HFF-Myc (cell line): ENCODE measurements around the gene IRF8.

Source experiments
- DNase-seq: peaks from one replicate; pipeline ENCODE4 v3.0.0-alpha.2; 2011; ENCODE audit warnings: low read depth; ENCODE audit errors: extremely low read depth
- H3K4me3 ChIP-seq: replicated peaks from 2 replicates; pipeline ENCODE4 v1.5.1; 2011; ENCODE audit warnings: low read depth, mild to moderate bottlenecking, control low read depth, low read length
- CTCF ChIP-seq: IDR thresholded peaks from 2 replicates; pipeline ENCODE4 v1.5.1; 2012; ENCODE audit warnings: mild to moderate bottlenecking, low read depth, low read length, control low read depth; ENCODE audit errors: missing control alignments

Gene IRF8

GRCh38 chr16:85965125-85965524, 66.2 kb downstream of the IRF8 start:
- no peak for TF ChIP-seq CTCF

GRCh38 chr16:85967111-85967510, 68.1 kb downstream of the IRF8 start:
- no peak for TF ChIP-seq CTCF
- no peak overlapping the region for H3K4me3 ChIP-seq
- no peak for DNase-seq

More at GRCh38 chr16:85965125-85965524, 66.2 kb downstream of the IRF8 start:
- no peak for DNase-seq
- H3K4me3 ChIP-seq, result no peak overlapping the region

- no peak for DNase-seq
- H3K4me3 ChIP-seq, result no peak overlapping the region
- no peak for TF ChIP-seq CTCF
Observed at GRCh38 chr16:85968041-85968920, 69.3 kb downstream of the IRF8 start.

- no peak for DNase-seq
- no peak overlapping the region for H3K4me3 ChIP-seq
- no peak for TF ChIP-seq CTCF
Observed at GRCh38 chr16:85969159-85969558, 70.2 kb downstream of the IRF8 start.

GRCh38 chr16:85969591-85969990, 70.6 kb downstream of the IRF8 start:
- TF ChIP-seq CTCF, result no peak
- no peak for DNase-seq
- H3K4me3 ChIP-seq, result no peak overlapping the region

- DNase-seq, result no peak
- H3K4me3 ChIP-seq, result no peak overlapping the region
- TF ChIP-seq CTCF, result no peak
Observed at GRCh38 chr16:85970016-85970733, 71.2 kb downstream of the IRF8 start.
